Naive thymus-derived CD4-positive, alpha-beta T cell (primary cell): Measurements from ENCODE around the gene DYRK2. TPM values are rescaled to one million over a fixed set of nuclear protein-coding genes. Genes with fewer than 3 reads are reported as not detected.

Experiments
- ATAC-seq: fragments of 150-1000 bp; cut with Tn5 transposase; 2 replicates; pipeline ENCODE4 v1.10.0; 2021; ENCODE audit warnings: mild to moderate bottlenecking, moderate library complexity
- CTCF ChIA-PET: fragments of 350-600 bp; sonication (Branson Sonifier 250); formaldehyde crosslinking; loops from one replicate; lab custom pipeline; 2021; ENCODE audit warnings: antibody characterized with exemption; lab: Charles Lee
- POLR2A ChIA-PET: fragments of 350-600 bp; sonication (Branson Sonifier 250); formaldehyde crosslinking; loops from one replicate; lab custom pipeline; 2021; ENCODE audit warnings: antibody characterized with exemption, inconsistent platforms; lab: Charles Lee
- DNase-seq, 9 donors: peaks; one replicate each; pipeline versions ENCODE4 v3.0.0 to v3.0.0-alpha.2; 2020 to 2022; ENCODE audit warnings: mixed read lengths in 1 of 9
- H3K27ac ChIP-seq: one replicate; pipeline ENCODE4 v1.7.0; 2013; ENCODE audit warnings: mild to moderate bottlenecking, low read depth, low read length, moderate library complexity
- H3K27me3 ChIP-seq, 2 donors: one replicate each; pipeline ENCODE4 v1.7.0; 2013; ENCODE audit warnings: low read length in 2 of 2, mild to moderate bottlenecking in 2 of 2, moderate library complexity in 2 of 2; ENCODE audit not compliant: control insufficient read depth in 2 of 2, insufficient read depth in 2 of 2
- H3K36me3 ChIP-seq, 3 experiments: 1 replicate in 2 of 3; 2 replicates in 1 of 3; pipeline ENCODE4 v1.7.0; 2013; ENCODE audit warnings: low read length in 3 of 3, mild to moderate bottlenecking in 3 of 3, moderate library complexity in 1 of 3; ENCODE audit not compliant: insufficient read depth in 3 of 3, control insufficient read depth in 2 of 3
- H3K4me1 ChIP-seq, 2 donors: one replicate each; pipeline ENCODE4 v1.7.0; 2013; ENCODE audit warnings: low read length in 2 of 2, mild to moderate bottlenecking in 2 of 2, moderate library complexity in 1 of 2; ENCODE audit not compliant: control insufficient read depth in 2 of 2, insufficient read depth in 2 of 2
- H3K4me3 ChIP-seq: 2 replicates; pipeline ENCODE4 v1.7.0; 2013; ENCODE audit warnings: mild to moderate bottlenecking, low read length
- H3K9me3 ChIP-seq, 3 experiments: 1 replicate in 2 of 3; 2 replicates in 1 of 3; pipeline ENCODE4 v1.7.0; 2013; ENCODE audit warnings: low read length in 3 of 3; ENCODE audit not compliant: control insufficient read depth in 2 of 3
- H3K27ac Mint-ChIP-seq, 9 donors: one replicate each; pipeline ENCODE4 v1.8.0; 2020 to 2022; ENCODE audit warnings: mixed read lengths in 9 of 9, mild to moderate bottlenecking in 8 of 9, moderate library complexity in 5 of 9, inconsistent platforms in 2 of 9
- H3K27me3 Mint-ChIP-seq, 5 donors: one replicate each; pipeline ENCODE4 v1.8.0; 2021 to 2022; ENCODE audit warnings: mixed read lengths in 5 of 5, mild to moderate bottlenecking in 1 of 5
- H3K36me3 Mint-ChIP-seq, 5 donors: one replicate each; pipeline ENCODE4 v1.8.0; 2020 to 2022; ENCODE audit warnings: mixed read lengths in 5 of 5, mild to moderate bottlenecking in 3 of 5, inconsistent platforms in 1 of 5
- H3K4me1 Mint-ChIP-seq, 7 donors: one replicate each; pipeline ENCODE4 v1.8.0; 2020 to 2022; ENCODE audit warnings: mixed read lengths in 7 of 7, mild to moderate bottlenecking in 3 of 7, inconsistent platforms in 1 of 7
- H3K4me3 Mint-ChIP-seq, 10 donors: one replicate each; pipeline ENCODE4 v1.8.0; 2020 to 2022; ENCODE audit warnings: mild to moderate bottlenecking in 10 of 10, mixed read lengths in 10 of 10, moderate library complexity in 6 of 10, inconsistent platforms in 2 of 10
- H3K9me3 Mint-ChIP-seq, 11 donors: one replicate each; pipeline ENCODE4 v1.8.0; 2020 to 2022; ENCODE audit warnings: mixed read lengths in 11 of 11, mild to moderate bottlenecking in 4 of 11, inconsistent platforms in 1 of 11, moderate library complexity in 1 of 11
- intact Hi-C, 2 donors: fragments of 100-400 bp; cut with micrococcal nuclease; formaldehyde crosslinking; loops; one replicate each; pipeline ENCODE4 v1.15.1; 2023
- polyA plus RNA-seq, 2 donors: library from polyadenylated mRNA; unstranded; fragments of 300-500 nt; fragmentation: Illumina TruSeq; gene quantifications; one replicate each; pipeline ENCODE4 v1.2.3, GENCODE V29; 2021
- total RNA-seq, 6 experiments: library from RNA in 5 of 6; stranded (reverse) in 5 of 6; gene quantifications; 1 replicate in 5 of 6; 2 replicates in 1 of 6; pipeline ENCODE4 v1.2.3 and lab custom pipeline; 2021 to 2026

Gene DYRK2
- total and polyA plus RNA-seq, 7 experiments from 2014 or later: 55.3 to 157 (median 98.1) TPM

- peaks cover 28 to 55% (median 38%) of the 10 kb centered on the region in 7 donors for H3K4me1 Mint-ChIP-seq
- H3K36me3 ChIP-seq: peaks cover 0 to 11% (median 6%) of the 10 kb centered on the region in 3 experiments
- peaks cover 16 to 24% (median 18%) of the 10 kb centered on the region in 5 donors for H3K36me3 Mint-ChIP-seq
- peak overlapping the region; percentile 35 to 98 (median 97) for H3K27ac Mint-ChIP-seq
- H3K27ac ChIP-seq: peak overlapping the region; percentile 90
- CTCF ChIA-PET: interaction anchor here (1.1 to 4.4 kb wide), 3 partner anchors 10 to 56 kb away, joined by 3 to 28 read pairs (median 3); no protein-coding TSS in a partner anchor
- H3K27me3 Mint-ChIP-seq: peaks cover 0 to 13% (median 0%) of the 10 kb centered on the region in 5 donors
- POLR2A ChIA-PET: interaction anchor here (0.6 to 12.3 kb wide), 6 partner anchors 12 to 90 kb away, joined by 3 to 273 read pairs (median 4); no protein-coding TSS in a partner anchor
- DNase-seq (no peak), ATAC-seq (no peak)
- H3K9me3 Mint-ChIP-seq: peaks cover 0 to 8% (median 0%) of the 10 kb centered on the region in 11 donors
- H3K27me3 ChIP-seq: no peaks in the 10 kb centered on the region
- intact Hi-C loops: loop anchor here in 1 of 2 donors (1.0 to 10.0 kb wide), 2 partner anchors 131 to 528 kb away; no protein-coding TSS in a partner anchor
- peaks cover 4 to 11% of the 10 kb centered on the region in 2 donors for H3K4me1 ChIP-seq
- no peak overlapping the region for H3K4me3 ChIP-seq
- peak overlapping the region; percentile 16 to 100 (median 93) for H3K4me3 Mint-ChIP-seq
- H3K9me3 ChIP-seq: no peaks in the 10 kb centered on the region
Measured at GRCh38 chr12:67646775-67647174, 1.8 kb upstream of the DYRK2 start.

- H3K36me3 Mint-ChIP-seq: peaks cover 16 to 22% (median 18%) of the 10 kb centered on the region in 5 donors
- Histone ChIP-seq H3K27ac (peak overlapping the region; percentile 90), H3K4me3 (peak overlapping the region; percentile 93), H3K4me1 (peaks cover 8 to 12% of the 10 kb centered on the region in 2 donors), H3K9me3 (no peaks in the 10 kb centered on the region), H3K36me3 (peaks cover 0 to 11% (median 6%) of the 10 kb centered on the region in 3 experiments), H3K27me3 (no peaks in the 10 kb centered on the region)
- peak overlapping the region; percentile 89 to 98 (median 97) for H3K27ac Mint-ChIP-seq
- CTCF ChIA-PET: interaction anchor here (0.8 to 4.4 kb wide), 7 partner anchors 8 to 296 kb away, joined by 3 to 28 read pairs (median 4); no protein-coding TSS in a partner anchor
- peaks cover 31 to 49% (median 38%) of the 10 kb centered on the region in 7 donors for H3K4me1 Mint-ChIP-seq
- peaks cover 0 to 8% (median 0%) of the 10 kb centered on the region in 11 donors for H3K9me3 Mint-ChIP-seq
- DNase-seq (peak in 4 of 9 donors; percentile 31 to 48 (median 44)), ATAC-seq (no peak)
- H3K4me3 Mint-ChIP-seq: peak overlapping the region; percentile 83 to 100 (median 96)
- intact Hi-C loops: loop anchor here in 1 of 2 donors (1.0 to 10.0 kb wide), 2 partner anchors 132 to 528 kb away; no protein-coding TSS in a partner anchor
- POLR2A ChIA-PET: interaction anchor here (0.6 to 12.3 kb wide), 18 partner anchors 13 to 290 kb away, joined by 3 to 273 read pairs (median 5); no protein-coding TSS in a partner anchor
- peaks cover 0 to 13% (median 0%) of the 10 kb centered on the region in 5 donors for H3K27me3 Mint-ChIP-seq
Measured at GRCh38 chr12:67647181-67647798, 1.3 kb upstream of the DYRK2 start.

DNA sequence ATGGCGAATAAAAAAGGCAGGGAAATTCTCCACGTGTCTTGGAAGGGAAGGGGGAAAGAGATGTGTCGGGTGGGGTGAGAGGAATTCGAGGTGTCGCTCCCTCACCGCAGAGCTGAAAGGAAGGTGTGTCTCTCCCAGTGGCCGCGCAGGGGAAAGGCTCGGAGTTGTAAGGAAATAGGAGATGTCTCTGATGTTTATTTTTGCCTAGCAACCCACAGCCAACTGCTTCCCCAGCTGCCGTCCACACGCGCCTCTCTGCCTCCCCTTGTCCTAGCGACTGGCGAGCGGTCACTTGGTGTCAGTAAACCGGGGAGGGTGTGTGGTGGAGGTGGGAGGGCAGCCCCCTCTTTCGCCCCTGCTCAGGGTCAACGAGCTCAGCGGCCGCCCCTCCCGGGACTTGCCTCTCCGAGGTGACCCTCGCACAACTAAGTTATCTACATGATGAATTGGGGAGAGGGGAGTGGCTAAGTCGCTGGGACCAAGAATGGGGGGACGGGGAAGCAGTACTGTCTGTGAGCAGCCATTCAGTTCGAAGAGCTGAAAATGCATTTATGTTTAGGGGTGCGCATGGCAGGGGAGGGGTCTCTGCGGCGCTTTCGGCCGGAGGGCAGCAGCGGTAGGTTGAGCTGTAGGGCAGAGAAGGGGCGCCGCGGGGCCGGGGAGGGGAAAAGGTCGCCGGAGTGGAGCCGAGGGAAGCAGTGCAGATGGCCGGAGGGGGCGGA is 585 bp upstream of the DYRK2 start:
- peak overlapping the region; percentile 93 for H3K4me3 ChIP-seq
- Mint-ChIP-seq H3K9me3 (peaks cover 0 to 8% (median 0%) of the 10 kb centered on the region in 11 donors), H3K4me1 (peaks cover 32 to 45% (median 38%) of the 10 kb centered on the region in 7 donors), H3K36me3 (peaks cover 16 to 22% (median 19%) of the 10 kb centered on the region in 5 donors), H3K27me3 (peaks cover 0 to 13% (median 0%) of the 10 kb centered on the region in 5 donors), H3K27ac (peak overlapping the region; percentile 89 to 98 (median 97)), H3K4me3 (peak overlapping the region; percentile 83 to 100 (median 96))
- ATAC-seq (peak; percentile 46), DNase-seq (peak in 7 of 9 donors; percentile 32 to 73 (median 62))
- H3K36me3 ChIP-seq: peaks cover 0 to 11% (median 6%) of the 10 kb centered on the region in 3 experiments
- peak overlapping the region; percentile 90 for H3K27ac ChIP-seq
- POLR2A ChIA-PET: interaction anchor here (0.6 to 12.3 kb wide), 33 partner anchors 10 to 379 kb away, joined by 3 to 273 read pairs (median 5); partner anchors contain the start of gene CAND1
- H3K4me1 ChIP-seq: peaks cover 15 to 16% of the 10 kb centered on the region in 2 donors
- no peaks in the 10 kb centered on the region for H3K27me3 ChIP-seq
- no peaks in the 10 kb centered on the region for H3K9me3 ChIP-seq
- intact Hi-C loops: loop anchor here (1.0 to 10.0 kb wide), 4 partner anchors 18 to 527 kb away; no protein-coding TSS in a partner anchor
- CTCF ChIA-PET: interaction anchor here (0.8 to 4.4 kb wide), 8 partner anchors 9 to 295 kb away, joined by 3 to 28 read pairs (median 4); no protein-coding TSS in a partner anchor

DNA sequence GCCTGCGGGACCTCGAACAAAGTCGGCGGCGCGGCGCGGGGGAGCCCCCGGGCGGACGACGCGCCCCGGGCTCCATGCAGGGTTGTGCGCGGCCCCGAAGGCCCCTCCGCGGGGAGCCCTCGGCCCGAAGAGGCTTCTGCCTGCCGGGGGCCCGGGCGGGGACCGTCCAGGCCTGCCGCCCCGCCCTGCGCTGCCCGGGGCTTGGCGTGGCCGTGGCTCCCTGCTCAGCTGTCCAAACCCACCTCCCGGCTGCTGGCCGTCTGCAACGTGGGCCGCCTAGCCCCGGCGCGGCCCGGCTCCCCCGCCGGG is 670 bp downstream of the DYRK2 start:
- POLR2A ChIA-PET: interaction anchor here (0.7 to 12.3 kb wide), 23 partner anchors 8 to 380 kb away, joined by 3 to 273 read pairs (median 5); partner anchors contain the start of gene CAND1
- H3K4me1 ChIP-seq: peaks cover 27 to 29% of the 10 kb centered on the region in 2 donors

GRCh38 chr12:67649570-67650387 is 1.2 kb downstream of the DYRK2 start:
- ChIA-PET CTCF (interaction anchor here (0.9 to 3.0 kb wide), 8 partner anchors 14 to 294 kb away, joined by 3 to 11 read pairs (median 5); no protein-coding TSS in a partner anchor), POLR2A (interaction anchor here (0.6 to 12.3 kb wide), 21 partner anchors 15 to 293 kb away, joined by 3 to 273 read pairs (median 5); no protein-coding TSS in a partner anchor)
- peaks cover 0 to 11% (median 0%) of the 10 kb centered on the region in 5 donors for H3K27me3 Mint-ChIP-seq
- DNase-seq (peak; percentile 25 to 53 (median 40)), ATAC-seq (peak; percentile 10)
- peaks cover 24 to 37% (median 33%) of the 10 kb centered on the region in 5 donors for H3K36me3 Mint-ChIP-seq
- H3K4me3 Mint-ChIP-seq: peak overlapping the region; percentile 97 to 100 (median 100)
- H3K27ac ChIP-seq: peak overlapping the region; percentile 90
- intact Hi-C loops: loop anchor here (1.0 to 10.0 kb wide), 9 partner anchors 15 to 963 kb away; partner anchors contain the start of gene RAP1B (in 1 of the 2)
- H3K9me3 Mint-ChIP-seq: peaks cover 0 to 4% (median 0%) of the 10 kb centered on the region in 11 donors
- peaks cover 33 to 34% of the 10 kb centered on the region in 2 donors for H3K4me1 ChIP-seq
- peaks cover 47 to 58% (median 52%) of the 10 kb centered on the region in 7 donors for H3K4me1 Mint-ChIP-seq
- H3K36me3 ChIP-seq: peaks cover 0 to 11% (median 6%) of the 10 kb centered on the region in 3 experiments
- no peaks in the 10 kb centered on the region for H3K9me3 ChIP-seq
- H3K27me3 ChIP-seq: no peaks in the 10 kb centered on the region
- H3K27ac Mint-ChIP-seq: peak overlapping the region; percentile 94 to 100 (median 98)
- H3K4me3 ChIP-seq: peak overlapping the region; percentile 75

More for the DNA sequence above, 670 bp downstream of the DYRK2 start:
- Histone ChIP-seq H3K9me3 (no peaks in the 10 kb centered on the region), H3K27me3 (no peaks in the 10 kb centered on the region), H3K36me3 (peaks cover 0 to 11% (median 6%) of the 10 kb centered on the region in 3 experiments), H3K27ac (peak overlapping the region; percentile 90), H3K4me3 (peak overlapping the region; percentile 75)
- Mint-ChIP-seq H3K27ac (peak overlapping the region in 2 of 9 donors; percentile 98 to 100), H3K4me1 (peaks cover 43 to 53% (median 47%) of the 10 kb centered on the region in 7 donors), H3K27me3 (peaks cover 0 to 13% (median 0%) of the 10 kb centered on the region in 5 donors), H3K9me3 (peaks cover 0 to 8% (median 0%) of the 10 kb centered on the region in 11 donors), H3K4me3 (peak overlapping the region in 8 of 10 donors; percentile 97 to 100 (median 100)), H3K36me3 (peaks cover 22 to 33% (median 28%) of the 10 kb centered on the region in 5 donors)
- intact Hi-C loops: loop anchor here (1.0 to 10.0 kb wide), 2 partner anchors 381 to 526 kb away; no protein-coding TSS in a partner anchor
- peak; percentile 26 for ATAC-seq
- peak in 4 of 9 donors; percentile 38 to 59 (median 48) for DNase-seq
- CTCF ChIA-PET: interaction anchor here (0.9 to 4.4 kb wide), 5 partner anchors 15 to 208 kb away, joined by 3 to 28 read pairs (median 5); no protein-coding TSS in a partner anchor
